Muscle of arm (tissue), 12 donors: ENCODE results near the gene TMIGD3. TPM values are rescaled to one million over a fixed set of nuclear protein-coding genes. Genes with fewer than 3 reads are reported as not detected.

ENCODE experiments used
- DNase-seq: peaks from one replicate; pipeline ENCODE4 v3.0.0-alpha.2; 2013
- polyA plus RNA-seq, 12 donors: library from polyadenylated mRNA; unstranded; fragments of 120-200 nt; gene quantifications; one replicate each; pipeline ENCODE4 v1.2.1, GENCODE V29; 2013; ENCODE audit not compliant: insufficient read length in 12 of 12

Gene TMIGD3
- polyA plus RNA-seq, 12 donors, result 0.28 to 1.1 (median 0.61) TPM; not detected in 2

DNA sequence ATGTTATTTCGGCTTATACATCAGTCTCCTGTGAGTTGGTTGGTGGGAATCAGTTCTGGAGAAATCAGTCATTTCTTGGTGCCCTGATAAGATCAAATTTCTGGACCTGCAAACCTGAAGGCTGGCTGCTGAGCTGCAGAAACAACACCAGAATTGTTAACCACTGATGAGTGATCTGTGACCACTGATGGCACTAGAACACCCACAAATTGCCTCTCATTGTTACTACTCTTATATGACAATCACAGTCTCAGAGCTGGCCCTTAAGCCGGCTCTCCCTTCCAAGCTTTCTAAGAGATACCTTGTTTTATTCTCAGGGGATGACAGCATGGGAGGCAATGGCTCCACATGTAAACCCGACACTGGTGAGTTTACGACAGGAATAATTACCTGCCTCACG, 27.7 kb downstream of the TMIGD3 start:
- no peak for DNase-seq

DNA sequence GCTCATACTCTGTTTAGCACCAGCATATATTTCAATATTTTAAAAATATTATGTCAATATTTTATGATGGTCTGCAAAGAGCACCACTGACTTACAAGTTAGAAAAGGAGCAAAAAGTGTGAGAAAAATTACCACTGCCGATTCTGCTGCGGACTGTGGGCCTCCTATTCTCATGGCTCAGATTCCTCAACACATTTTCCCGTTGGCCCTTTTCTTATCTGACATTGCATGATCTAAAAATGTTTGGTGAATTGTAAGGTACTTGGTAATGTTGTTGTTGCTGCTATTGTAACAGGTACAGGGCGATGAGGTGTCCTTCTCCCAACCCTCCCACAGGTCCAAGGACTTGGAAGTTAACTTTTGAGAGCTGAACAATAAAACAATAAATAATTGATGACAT, 28.9 kb downstream of the TMIGD3 start:
- no peak for DNase-seq

DNA sequence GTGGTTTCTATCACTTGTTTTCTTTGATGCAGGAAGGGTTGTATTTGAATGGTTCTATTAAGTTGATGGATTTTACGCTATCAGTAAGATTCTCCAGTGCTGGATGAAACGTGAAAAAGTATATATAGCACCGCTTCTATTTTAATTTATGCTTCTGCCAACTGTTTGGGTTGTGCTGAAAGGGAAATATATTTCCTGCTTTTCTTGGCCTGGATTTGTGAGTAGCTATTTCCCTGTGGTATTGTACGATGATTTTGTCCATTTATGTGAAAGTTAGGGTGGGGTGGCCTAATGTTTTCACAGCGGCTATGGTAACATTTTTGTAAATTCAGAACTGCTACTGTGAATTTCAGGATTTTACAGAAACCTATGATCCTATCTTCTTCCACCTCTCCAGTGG, 29.3 kb downstream of the TMIGD3 start:
- DNase-seq, result peak; percentile 16

DNA sequence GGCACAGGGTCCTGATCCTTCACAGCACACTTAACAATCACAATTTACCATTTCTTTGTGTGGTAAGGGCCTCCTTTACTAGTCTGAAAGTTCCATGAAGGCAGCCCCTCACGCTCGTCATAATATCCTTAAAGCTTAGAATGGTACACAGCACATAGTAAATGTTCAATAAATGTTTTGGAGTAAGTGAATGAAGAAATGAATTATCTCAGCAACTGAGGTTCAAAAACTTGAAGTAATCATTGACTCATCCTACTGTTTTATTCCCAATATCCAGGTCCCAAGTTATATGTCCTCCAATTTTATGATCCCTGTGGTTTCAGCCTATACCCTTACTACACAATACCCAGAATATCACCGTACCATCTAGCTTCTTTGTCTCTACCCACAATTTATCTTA, 31.9 kb downstream of the TMIGD3 start:
- no peak for DNase-seq

DNA sequence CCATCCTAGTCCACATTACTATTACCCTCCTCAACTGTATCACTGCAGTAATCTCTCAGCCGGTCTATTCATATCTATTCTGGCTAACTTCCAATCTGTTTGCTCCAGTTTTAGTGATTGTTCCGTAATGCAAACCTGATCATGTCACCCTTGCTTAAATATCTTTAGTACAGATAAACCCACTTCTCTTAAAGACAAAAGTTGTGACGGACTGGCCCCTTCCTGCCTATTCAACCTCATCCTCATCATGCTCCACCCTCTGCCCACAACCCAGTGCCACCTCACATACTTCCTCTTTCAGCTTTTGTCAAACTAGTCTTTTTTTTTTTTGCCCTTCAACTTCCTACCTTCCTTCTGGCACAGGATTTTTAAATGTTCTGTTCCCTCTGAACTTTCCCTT, 32.4 kb downstream of the TMIGD3 start:
- no peak for DNase-seq

DNA sequence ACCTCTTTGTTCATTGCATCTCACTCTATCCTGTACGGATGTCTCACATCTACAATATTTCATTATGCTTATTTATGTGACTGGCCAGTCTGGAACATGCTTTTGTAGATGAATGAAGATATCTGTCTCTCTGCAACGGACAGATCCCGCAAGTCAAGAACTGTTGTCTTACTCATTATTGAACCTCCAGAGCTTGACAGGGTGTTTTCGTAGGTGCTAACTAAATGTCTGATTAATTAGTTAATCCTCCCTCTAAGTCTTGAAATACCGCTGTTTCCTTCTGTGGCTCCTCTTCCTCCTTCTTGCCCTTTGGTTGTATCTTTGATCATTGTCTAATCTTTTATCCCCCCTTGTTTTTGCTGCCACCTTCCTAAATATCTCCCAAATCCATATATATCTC, 32.8 kb downstream of the TMIGD3 start:
- no peak for DNase-seq

DNA sequence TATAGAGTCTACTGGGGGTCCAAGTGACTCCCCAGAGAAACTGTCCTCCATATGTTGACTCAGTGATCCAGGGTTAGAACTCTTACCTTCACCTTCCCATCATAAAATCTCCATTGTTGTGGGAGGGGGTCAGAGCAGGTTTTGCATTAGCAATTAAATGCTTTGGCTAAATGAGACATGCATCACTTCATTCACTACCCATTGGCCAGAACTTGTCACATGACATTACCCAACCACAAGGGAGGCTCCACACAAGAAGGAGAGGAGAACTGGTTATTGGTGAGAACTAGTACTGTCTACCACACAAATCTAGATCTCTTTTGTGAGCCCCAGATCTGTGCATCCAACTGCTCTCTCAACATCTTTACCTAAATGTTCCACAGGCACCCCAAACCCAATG, 33.9 kb downstream of the TMIGD3 start:
- DNase-seq, result no peak

DNA sequence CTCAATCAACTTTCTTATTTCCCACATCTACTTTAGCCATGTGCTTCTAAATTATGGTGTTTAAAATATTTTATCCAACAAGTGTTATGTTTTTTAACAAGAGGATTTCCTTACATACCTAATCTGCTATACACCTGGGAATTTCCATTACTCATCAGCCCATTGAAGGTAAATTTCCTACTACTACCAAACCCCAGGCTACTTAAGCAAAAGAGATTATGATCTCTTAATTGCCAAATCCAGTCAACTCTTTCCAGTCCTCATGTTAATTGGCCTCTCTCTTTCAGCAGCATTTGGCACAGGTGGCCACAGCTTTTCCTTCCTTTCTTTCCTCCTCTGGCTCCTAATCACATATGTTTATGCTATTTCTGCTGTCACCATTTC, 34.7 kb downstream of the TMIGD3 start:
- DNase-seq, result no peak

DNA sequence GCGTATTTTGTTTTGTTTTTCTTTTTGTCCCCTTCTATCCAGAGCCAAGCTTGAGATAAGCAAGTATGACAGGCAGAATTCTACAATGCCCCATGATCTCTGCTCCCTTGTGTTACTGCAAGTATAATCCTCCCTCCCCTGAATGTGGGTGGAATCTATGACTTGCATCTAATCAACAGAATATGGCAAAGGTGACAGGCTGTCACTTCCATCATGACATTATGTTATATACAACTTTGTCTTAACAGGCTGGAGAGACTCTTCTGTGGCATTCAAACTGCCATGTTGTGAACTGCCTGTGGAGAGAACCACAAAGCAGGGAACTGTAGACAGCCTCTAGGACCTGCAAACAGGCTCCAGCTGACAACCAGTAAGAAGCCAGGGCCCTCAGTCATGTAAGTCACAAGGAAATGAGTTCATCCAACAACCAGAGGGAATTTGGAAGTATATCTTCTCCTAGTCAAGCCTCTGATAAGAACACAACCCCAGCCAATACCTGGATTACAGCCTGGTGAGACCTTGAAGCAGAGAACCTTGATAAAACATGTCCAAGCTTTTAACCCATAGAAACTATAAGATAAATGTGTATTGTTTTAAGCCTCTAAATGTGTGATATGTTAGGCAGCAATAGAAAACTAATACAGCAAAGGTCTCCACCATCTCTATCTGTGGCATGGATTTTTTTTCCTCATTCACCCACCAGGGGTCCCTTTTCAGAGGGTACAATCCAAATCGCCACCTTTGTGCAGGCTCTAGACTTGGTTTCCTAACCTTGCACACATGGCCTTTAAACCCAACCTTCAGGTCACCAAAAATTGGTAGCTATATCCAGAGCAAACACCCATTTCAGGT, 35.3 kb downstream of the TMIGD3 start:
- no peak for DNase-seq

DNA sequence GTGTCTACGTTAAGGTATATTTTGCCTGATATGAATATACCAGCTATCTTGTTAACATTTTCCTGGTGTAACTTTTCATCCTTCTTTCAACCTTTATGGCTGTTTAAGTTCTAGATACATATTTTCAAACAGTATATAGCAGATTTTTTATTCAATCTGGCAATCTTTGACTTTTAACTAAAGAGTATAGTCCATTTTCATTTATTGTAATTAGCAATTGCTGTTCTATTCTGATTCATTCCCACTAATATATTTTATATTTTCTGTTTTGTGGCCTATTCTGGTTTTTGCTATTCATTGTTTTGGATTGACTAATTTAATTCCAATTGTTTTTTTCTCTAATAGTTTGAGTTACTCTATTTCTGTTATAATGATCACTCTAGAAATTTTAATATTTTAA, 37.0 kb downstream of the TMIGD3 start:
- no peak for DNase-seq

DNA sequence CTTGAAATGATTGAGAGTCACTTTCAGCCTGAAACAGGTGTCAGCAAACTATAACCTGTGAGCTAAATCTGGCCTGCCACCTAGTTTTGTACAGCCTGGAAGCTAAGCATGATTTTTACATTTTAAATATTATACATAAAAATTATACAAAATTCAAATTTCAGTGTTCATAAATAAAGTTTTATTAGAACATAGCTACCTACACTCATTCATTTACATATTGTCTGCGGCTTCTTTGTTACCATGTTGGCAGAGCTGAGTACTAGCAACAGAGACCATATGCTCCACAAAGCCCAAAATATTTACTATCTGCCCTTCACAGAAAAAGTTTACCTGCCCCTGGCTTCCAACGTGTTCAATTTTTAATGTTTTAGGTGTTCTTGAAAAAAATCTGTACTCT, 37.7 kb downstream of the TMIGD3 start:
- no peak for DNase-seq

DNA sequence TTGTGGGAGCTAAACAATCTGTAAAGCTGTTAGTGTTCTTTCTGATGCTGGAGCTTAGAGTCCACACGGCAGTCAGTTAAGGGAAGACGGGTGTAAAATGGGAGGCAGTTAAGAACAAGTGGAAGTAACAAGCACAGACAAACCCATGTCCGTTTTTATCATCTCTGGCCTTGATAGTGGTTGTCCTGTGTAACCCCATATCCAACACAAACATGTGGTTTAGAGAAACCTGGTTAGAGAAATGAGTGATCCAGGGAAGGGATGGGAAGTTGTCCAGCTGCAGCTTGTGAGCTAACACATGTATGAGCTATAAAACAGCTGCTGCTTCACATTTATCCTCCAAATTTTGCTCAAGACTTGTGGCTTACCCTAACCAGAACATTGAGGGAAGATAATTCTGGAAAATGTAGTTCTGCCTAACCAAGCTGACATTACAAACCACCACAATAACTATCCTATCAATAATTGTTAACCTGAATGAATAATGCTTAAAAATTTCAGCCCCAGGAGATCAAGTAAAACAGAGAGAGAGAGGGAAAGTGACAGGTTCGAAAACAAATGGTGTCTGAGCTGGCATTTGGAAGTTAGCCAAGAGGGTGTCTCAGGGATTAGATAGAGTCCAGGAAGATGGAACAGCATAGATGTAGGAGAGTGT, 40.3 kb downstream of the TMIGD3 start:
- no peak for DNase-seq

DNA sequence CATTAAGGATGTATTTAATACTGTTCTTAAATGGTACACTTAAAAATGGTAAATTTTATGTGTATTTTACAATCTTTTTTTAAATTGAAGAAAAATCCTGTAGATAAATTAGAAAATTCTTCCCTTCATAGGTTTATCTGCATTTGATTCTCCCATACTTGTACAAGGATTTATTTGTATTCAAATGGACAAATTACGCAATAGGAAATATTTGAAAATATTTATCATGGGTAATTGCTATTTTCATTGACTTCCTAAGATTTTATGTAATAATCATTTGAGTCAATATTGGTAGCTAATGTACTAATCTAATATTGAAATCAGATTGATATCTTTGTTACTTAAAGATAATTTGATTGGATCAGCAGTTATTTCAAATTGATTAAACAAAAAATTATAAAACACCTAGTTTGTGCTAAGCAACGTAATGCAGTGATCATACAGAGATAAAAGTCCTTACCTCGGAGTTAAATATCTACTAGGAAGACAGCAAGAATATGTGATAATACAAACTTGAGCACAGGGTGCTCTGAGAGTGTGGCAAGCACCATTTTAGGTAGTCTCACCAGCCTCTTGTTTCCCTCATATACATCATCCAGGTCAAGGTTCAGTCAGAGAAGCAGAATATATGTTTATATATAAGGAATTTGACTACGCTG, 40.9 kb downstream of the TMIGD3 start:
- no peak for DNase-seq

DNA sequence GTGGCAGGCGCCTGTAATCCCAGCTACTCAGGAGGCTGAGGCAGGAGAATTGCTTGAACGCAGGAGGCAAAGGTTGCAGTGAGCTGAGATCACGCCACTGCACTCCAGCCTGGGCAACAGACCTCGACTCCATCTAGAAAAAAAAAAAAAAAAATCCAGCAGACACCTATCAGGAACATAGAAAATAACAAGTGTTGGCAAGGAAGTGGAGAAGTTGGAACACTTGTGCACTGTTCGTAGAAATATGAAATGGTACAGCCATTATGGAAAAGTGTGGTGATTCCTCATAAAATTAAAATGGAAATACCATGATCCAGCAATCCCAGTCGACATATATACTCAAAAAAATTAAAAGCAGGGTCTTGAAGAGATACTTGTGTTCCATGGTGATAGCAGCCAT, 41.7 kb downstream of the TMIGD3 start:
- no peak for DNase-seq

DNA sequence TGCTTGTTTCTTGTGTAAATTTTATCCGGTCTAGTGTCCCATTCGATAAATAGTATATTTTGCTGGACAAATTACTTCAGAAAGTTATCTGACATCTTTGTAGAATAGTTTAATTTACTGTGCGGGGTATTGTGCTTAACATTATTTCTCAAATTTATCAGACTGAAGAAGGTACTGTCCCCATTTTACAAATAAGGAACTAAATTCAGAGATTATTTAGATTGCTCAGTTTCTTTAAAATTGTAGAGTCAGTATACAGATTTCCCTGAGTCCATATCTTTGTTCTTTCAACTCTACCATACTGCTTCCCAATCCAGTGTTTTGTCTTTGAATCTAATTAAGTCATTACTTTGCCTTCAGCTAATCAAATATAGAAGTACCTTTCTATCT, 47.8 kb downstream of the TMIGD3 start:
- DNase-seq, result no peak

DNA sequence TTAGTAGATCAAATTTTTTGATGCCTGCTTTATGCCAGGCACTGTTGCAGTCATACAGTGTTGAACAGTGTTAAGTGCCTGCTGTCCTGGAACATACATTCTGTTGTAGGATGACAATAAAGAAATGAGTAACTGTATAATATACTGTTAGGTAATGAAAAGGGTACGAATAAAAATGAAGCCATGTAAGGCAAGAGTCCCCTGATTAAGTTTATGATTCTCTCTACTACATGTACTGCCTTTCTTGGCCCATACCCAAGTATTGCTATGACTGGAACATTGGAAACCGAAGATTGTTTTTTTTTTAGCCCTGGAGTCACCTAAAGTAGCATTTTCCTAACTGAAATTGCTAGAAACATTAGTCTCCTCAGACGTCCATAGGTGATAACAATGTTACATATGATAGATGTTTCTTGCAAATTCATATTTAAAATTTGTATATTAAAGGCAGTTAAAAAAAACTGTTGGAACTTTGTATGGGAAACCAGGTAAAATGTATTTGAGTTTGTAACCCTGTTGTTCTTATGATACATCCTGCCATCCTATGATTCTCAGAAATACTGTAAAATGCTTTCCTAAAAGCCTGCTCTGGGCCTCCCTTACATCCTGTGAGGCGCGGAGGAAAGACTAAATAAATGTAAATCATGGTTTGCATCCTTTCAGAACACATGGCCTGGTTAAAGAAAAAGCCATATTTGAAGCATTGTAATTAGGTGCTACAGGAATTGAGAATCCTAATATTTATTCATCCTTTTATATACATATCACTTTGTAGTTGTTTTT, 48.4 kb downstream of the TMIGD3 start:
- no peak for DNase-seq

DNA sequence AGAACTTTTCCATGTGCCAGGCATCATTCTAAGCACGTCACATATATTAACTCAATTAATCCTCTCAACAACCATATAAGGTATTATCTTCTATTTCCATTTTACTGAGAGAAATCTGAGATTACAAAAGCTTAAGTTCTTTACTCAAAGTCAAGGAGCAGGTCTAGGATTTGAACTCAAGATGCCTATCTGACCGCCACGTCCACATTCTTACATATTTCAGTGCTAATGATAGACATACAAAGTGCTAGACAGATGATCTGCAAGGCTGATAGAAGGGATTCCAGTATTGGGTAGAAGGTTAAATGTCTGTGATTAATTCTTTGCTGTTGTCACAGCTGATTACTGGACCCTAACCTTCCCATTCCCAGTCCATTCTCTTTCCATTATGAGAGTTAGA, 49.7 kb downstream of the TMIGD3 start:
- DNase-seq, result no peak

DNA sequence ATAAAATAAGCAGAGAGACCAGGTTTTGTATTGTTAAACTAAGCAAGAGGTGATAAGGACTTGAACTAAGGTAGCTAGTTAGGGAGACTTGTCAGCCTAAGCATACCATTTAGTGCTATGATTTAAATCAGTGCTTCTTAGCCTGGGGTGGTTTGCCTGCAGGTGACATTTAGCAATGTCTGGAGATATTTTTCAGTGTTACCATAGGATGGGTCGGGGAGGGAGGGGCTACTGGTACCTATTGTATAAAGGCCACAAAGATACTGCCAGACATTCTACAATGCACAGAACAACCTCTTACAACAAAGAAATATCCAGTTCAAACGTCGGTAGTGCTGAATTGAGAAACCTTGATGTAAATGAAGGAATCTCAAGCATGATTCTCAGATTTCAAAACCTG, 50.9 kb downstream of the TMIGD3 start:
- DNase-seq, result no peak

DNA sequence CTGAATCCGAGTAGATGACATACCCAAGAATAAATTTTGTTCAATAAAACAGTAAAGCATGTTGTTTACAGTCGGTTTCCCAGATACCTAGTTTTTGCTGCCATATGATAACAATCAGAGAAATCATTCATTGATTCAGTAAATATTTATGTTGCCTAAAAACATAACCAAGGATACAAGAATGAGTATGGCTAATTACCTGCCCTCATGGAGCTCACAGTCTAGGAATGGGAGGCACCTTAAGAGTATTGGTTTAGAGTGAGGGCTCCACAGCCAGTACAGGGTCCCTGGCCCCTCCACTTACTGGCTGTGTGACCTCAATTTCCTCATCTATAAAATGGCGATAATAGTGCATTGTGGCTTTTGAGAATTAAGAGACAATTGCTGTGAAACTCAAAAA, 53.2 kb downstream of the TMIGD3 start:
- no peak for DNase-seq

DNA sequence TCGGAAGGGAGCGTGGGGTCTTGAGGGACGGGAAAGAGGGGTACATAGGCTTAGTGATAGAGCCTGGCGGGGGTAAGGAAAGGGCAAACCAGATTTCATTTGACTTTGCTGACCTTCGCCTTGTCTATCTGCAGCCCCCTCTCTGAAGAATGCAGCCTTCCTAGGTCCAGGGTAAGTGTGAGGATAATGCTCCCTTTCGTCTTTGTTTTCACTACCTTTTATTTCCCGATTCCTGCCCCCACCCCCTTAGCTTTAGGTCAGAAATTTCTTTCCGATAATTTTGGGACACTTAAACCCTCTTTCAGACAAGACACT, 53.8 kb downstream of the TMIGD3 start:
- no peak for DNase-seq

DNA sequence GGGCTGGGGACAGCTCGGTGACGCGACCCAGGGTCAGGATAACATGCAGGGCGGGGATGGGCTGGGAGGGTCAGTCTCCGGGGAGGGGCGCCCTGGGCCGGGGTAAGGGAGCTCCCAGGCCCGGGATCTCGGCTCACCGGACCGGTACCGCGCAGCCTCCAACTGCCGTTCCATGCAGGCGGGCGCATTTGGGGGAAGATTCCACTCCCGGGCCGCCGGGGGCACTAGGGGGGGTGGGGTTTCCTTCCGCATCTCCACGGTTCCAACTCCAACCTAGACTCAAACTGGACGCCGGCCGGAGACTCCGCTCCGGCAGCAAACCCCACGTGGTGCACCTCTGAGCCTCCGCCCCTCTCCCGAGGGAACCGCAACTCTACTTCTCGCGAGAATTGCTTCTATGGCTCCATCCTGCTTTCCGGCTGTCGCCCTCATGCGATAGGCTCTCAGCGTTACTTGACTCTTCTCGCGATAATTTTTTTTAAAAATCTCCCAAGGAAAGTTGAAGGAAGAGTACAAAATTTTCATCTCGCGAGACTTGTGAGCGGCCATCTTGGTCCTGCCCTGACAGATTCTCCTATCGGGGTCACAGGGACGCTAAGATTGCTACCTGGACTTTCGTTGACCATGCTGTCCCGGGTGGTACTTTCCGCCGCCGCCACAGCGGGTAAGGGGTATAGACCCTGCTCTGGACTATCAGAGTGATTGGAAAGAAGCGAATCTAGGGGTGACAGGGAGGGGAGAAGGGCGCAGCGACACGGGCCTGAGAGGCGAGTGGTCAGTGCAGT, 54.3 kb downstream of the TMIGD3 start, which contains the start of the genes ATP5PB and WDR77:
Gene ATP5PB, plus strand, starts transcription at position 547 of the 785 bp plus-strand sequence. Its CDS starts 78 bp downstream, at position 625.
Gene WDR77, minus strand, starts transcription at position 339 of the 785 bp plus-strand sequence. Its CDS starts 87 bp downstream, at position 252.
- peak; percentile 98 for DNase-seq
